Esophagus muscularis mucosa (tissue), 3 donors: Measurements from ENCODE around the gene MICAL3.

Experiments used
- POLR2AphosphoS5 ChIP-seq, 2 donors: sonication (generic); formaldehyde crosslinking; IDR thresholded peaks; one replicate each; pipeline ENCODE4 v1.6.1; 2017; ENCODE audit warnings: antibody characterized with exemption in 2 of 2
- TF ChIP-seq, protein P1 (sequence below), 3 experiments: fragments of 200-600 bp in 2 of 3; fragments of 450-650 bp in 1 of 3; sonication (generic) in 2 of 3; IDR thresholded peaks; one replicate each; pipeline ENCODE4 v1.5.1; 2017 to 2019; ENCODE audit warnings: antibody characterized with exemption in 3 of 3, mild to moderate bottlenecking in 2 of 3, moderate library complexity in 1 of 3

DNA sequence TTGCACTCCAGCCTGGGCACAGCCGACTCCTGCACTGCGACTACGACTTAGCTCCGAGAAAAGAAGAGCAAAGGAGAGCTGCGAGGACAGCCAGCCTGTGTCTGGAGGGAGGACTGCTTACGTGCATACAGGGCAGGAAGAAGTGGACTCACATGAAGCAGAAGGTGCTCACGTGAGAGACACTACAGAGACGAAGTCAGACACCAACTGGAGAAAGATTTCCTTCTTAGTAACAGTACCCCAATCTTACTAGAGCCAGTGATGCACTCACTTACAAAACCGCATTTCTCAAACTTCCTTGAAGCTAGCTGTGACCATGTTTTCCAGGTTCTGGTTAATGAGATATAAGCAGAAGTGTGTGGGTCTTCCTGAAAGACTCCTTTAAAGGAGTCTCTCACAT, 67.7 kb downstream of the MICAL3 start:
- TF ChIP-seq, protein P1, sequence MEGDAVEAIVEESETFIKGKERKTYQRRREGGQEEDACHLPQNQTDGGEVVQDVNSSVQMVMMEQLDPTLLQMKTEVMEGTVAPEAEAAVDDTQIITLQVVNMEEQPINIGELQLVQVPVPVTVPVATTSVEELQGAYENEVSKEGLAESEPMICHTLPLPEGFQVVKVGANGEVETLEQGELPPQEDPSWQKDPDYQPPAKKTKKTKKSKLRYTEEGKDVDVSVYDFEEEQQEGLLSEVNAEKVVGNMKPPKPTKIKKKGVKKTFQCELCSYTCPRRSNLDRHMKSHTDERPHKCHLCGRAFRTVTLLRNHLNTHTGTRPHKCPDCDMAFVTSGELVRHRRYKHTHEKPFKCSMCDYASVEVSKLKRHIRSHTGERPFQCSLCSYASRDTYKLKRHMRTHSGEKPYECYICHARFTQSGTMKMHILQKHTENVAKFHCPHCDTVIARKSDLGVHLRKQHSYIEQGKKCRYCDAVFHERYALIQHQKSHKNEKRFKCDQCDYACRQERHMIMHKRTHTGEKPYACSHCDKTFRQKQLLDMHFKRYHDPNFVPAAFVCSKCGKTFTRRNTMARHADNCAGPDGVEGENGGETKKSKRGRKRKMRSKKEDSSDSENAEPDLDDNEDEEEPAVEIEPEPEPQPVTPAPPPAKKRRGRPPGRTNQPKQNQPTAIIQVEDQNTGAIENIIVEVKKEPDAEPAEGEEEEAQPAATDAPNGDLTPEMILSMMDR (IDR thresholded peaks at IDR 0.05): no peak
- no peak for TF ChIP-seq POLR2AphosphoS5 (IDR thresholded peaks at IDR 0.05)
